AG09319 (cell line): ENCODE measurements around the gene VWA8.
"Not testable (repeated sequence)": the region's sequence is repeated elsewhere in the genome, so short reads cannot be mapped to it uniquely, and the experiment has no call there.

Source experiments
- DNase-seq: peaks from one replicate; pipeline ENCODE4 v3.0.0-alpha.2; 2010; ENCODE audit warnings: low read depth; ENCODE audit errors: extremely low read depth
- TF ChIP-seq, protein P1 (sequence below): IDR thresholded peaks from 2 replicates; pipeline ENCODE4 v1.5.1; 2011; ENCODE audit warnings: low read depth, mild to moderate bottlenecking, inconsistent platforms, low read length, moderate library complexity

The VWA8 gene

DNA sequence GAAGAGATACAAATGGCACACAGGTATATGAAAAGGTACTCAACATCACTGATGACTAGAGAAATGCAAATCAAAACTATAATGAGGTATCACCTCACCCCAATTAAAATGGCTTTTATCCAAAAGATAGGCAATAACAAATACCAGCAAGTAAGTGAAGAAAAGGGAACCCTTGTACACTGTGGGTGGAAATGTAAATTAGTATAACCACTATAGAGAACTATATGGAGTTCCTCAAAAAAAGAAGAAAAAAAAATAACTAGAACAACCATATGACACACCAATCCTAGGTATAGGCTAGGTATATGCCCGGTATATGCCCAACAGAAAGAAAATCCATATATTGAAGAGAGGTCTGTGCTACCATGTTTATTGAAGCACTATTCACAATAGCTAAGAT, 150.9 kb downstream of the VWA8 start:
- no peak for DNase-seq

DNA sequence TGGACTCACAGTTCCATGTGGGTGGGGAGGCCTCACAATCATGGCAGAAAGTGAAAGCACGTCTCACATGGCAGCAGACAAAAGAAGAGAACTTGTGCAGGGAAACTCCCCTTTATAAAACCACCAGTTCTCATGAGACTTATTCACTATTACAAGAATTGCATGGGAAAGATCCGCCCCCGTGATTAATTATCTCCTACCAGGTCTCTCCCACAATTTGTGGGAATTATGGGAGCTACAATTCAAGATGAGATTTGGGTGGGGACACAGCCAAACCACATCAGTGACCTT, 157.5 kb downstream of the VWA8 start:
- DNase-seq, result not testable (repeated sequence)

More for the DNA sequence above, 150.9 kb downstream of the VWA8 start:
- TF ChIP-seq, protein P1, sequence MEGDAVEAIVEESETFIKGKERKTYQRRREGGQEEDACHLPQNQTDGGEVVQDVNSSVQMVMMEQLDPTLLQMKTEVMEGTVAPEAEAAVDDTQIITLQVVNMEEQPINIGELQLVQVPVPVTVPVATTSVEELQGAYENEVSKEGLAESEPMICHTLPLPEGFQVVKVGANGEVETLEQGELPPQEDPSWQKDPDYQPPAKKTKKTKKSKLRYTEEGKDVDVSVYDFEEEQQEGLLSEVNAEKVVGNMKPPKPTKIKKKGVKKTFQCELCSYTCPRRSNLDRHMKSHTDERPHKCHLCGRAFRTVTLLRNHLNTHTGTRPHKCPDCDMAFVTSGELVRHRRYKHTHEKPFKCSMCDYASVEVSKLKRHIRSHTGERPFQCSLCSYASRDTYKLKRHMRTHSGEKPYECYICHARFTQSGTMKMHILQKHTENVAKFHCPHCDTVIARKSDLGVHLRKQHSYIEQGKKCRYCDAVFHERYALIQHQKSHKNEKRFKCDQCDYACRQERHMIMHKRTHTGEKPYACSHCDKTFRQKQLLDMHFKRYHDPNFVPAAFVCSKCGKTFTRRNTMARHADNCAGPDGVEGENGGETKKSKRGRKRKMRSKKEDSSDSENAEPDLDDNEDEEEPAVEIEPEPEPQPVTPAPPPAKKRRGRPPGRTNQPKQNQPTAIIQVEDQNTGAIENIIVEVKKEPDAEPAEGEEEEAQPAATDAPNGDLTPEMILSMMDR, result no peak

DNA sequence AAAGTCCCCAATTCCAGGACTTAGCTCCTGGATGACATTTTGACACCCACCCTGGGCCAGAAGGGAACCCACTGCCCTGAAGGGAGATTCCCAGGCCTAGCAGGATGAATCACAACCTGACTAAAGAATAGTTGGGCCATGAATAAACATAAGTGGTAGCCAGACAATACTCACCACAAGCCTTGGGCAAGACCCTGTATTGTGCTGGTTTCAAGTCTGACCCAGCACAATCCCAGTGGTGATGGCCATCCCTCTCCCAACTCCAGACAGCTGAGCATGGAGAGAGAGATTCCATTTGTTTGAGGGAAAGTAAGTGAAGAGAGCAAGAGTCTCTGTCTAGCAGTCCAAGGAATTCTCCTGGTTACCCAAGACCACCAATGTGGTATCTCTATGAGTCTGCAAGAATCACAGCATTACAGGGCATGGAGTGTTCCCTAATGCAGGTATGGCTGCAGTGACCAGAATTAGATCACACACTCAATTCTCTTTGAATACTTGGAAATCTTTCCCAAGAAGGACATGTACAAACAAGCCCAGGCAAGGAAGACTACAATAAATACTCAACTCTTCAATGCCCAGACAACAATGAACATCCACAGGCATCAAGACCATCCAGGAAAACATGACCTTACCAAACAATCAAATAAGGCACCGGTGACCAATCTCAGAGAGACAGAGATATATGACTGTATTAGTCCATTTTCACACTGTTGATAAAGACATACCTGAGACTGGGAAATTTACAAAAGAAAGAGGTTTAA, 158.0 kb downstream of the VWA8 start:
- no peak for DNase-seq

DNA sequence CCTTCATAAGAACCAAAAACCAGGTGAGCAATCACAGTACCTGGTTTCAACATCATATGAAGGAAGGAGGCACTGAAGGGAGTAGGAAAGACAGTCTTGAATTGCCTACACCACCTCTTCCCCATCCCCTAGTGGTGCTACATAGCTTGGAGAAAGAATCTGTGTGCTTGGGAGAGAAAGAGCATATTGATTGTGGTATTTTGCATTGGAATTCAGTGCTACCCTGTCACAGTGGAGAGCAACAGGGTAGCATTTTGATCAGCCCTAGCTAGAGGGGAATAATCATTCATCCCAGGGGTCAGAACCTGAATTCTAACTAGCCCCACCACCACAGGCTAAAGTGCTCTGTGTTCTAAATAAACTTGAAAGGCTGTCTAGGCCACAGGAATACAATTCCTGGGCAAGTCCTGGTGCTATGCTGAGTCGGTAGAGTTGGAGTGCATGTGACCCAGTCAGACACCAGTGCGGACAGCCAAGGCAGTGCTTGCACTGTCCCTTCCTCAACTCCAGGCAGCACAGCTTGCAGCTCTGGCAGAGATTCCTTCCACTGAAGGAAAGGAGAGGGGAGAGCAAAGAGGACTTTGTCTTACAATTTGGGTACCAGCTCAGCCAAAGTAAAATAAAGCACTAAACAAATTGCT, 158.7 kb downstream of the VWA8 start:
- TF ChIP-seq, protein P1, result no peak
- DNase-seq, result no peak

More for the DNA sequence above, 158.0 kb downstream of the VWA8 start:
- TF ChIP-seq, protein P1, result no peak

DNA sequence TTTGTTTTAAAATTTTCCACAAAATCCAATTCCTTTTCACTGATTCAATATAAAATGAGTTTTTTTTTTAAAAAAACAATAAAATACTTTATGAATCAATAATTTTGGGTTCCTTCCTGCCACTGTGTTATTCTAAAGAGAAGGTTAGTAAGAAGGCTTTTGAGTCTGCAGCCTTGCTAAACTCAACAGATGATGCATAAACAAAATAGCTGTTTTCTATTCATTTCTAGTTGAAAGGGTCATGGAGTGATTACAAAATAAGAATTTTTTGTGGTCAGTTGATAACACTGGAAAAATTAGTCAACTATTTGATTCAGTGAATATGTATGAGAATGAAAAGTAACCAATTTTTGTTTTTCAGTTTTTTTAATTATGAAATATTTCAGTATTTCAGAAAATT, 169.9 kb downstream of the VWA8 start:
- TF ChIP-seq, protein P1, result no peak
- no peak for DNase-seq

DNA sequence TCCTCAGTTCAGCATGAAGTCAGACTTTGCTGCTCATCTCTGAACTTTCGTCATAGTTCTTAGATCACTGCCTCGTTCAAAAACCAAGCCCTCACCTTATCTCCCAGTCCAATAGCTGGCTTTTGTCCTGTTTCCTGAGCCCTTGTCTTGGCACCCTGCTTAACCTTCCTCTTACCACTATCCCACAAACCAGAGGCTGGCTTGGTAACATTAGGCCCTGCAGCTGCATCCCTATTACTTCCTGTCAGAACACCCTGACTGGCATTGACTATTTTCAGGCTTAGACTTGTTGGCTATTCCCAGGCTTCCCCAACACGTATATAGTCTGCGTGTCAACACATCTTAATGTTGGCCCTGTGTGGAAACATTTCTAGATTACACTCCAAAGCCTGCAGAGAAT, 172.4 kb downstream of the VWA8 start:
- TF ChIP-seq, protein P1, result no peak

DNA sequence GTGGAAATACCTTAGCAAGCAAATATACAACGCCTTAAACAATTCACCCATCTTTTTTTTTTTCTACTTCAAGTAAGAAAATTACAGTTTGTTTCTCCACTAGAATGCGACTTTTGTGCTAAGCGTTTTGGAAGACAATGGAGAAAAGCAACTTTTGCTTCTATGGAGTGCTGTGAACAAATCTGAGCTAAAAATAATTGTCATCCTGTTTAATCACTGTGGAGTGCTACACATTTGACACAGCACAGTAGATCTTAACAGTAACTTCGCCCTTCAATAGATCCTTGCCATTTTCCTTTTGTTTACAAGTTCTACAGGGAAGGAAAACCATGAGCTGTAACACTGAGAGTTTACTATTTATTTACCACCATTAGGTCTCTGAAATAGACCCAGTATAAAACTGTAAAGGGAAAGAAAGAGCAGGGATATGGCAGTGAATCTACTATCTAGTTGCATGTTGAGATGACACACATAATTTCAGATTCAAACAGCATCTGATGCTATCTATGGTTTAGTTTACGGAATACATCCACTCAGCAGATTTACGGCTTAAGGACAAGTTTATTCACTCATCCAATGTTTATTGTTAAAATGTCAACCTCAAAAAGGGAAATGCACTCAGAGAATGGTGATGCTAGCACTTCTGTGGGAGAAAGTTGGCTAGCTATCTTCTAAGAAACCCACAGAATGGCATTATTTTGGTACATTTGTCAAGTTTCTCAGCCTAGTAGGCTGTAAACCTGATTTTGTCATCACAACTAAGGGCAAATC, 175.3 kb downstream of the VWA8 start:
- TF ChIP-seq, protein P1, result no peak
- DNase-seq, result no peak

More for the DNA sequence above, 172.4 kb downstream of the VWA8 start:
- DNase-seq, result no peak
